Measurements from ENCODE around the gene ROBO4.

DNA sequence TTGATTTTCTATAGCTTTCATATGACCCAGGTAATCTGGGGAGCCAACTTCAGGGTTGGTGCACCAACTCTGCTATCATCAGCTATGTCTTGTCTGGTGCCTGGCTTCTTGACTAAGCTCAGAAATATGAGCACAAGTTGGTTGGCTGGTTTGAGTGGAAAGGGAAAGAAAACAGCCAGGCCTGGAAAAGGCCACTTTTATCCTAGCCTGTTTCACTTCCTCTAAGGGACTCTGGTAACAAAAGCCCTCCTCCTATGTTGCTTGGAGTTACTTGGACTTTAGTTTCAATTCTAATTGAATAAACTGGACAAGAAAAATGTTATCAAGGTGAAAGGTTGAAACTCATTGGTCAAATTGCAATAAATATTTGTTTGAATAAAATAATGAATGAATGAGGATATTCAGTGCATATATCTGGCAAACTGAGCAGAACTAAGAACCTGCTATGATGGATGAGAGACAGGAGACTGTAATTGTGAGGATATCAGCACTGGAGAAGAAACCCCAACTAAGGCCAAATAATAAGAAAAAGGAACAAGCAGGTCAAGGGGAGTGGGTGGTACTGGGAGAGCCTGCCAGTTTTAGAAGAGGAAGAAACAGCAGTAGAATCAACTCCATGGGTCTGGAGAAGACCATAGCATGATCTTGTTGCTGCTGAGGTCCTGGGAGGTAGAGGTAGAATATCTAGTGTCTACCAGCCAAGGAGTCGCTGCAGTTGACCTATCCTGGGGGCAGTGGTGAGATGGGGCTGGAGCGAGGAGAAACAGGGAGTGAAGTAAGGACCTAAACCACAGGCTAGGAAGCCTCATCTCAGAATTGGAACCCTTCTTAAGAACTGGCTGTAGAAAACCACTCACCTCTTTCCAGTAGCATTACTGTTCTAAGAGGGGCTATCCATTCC, 8.2 kb downstream of the ROBO4 start:
- no peak for TF ChIP-seq GATA2 (IDR thresholded peaks at IDR 0.05; ENCODE audit: low read depth, low read length)
- TF ChIP-seq GATA3 (IDR thresholded peaks at IDR 0.05; ENCODE audit: low read depth, low read length), result no peak
